Upper lobe of left lung (tissue), 4 donors: ENCODE results near the gene PPIG.

Experiments
- POLR2A ChIP-seq, 4 donors: fragments of 450-650 bp; IDR thresholded peaks; one replicate each; pipeline ENCODE4 v1.5.1; 2016 to 2017; ENCODE audit warnings: antibody characterized with exemption in 4 of 4, mild to moderate bottlenecking in 2 of 4
- TF ChIP-seq, protein P1 (sequence below), 6 experiments: fragments of 450-650 bp in 4 of 6; fragments of 200-600 bp in 2 of 6; sonication (generic) in 2 of 6; IDR thresholded peaks; one replicate each; pipeline ENCODE4 v1.5.1; 2016 to 2019; ENCODE audit warnings: antibody characterized with exemption in 6 of 6

- TF ChIP-seq, protein P1, sequence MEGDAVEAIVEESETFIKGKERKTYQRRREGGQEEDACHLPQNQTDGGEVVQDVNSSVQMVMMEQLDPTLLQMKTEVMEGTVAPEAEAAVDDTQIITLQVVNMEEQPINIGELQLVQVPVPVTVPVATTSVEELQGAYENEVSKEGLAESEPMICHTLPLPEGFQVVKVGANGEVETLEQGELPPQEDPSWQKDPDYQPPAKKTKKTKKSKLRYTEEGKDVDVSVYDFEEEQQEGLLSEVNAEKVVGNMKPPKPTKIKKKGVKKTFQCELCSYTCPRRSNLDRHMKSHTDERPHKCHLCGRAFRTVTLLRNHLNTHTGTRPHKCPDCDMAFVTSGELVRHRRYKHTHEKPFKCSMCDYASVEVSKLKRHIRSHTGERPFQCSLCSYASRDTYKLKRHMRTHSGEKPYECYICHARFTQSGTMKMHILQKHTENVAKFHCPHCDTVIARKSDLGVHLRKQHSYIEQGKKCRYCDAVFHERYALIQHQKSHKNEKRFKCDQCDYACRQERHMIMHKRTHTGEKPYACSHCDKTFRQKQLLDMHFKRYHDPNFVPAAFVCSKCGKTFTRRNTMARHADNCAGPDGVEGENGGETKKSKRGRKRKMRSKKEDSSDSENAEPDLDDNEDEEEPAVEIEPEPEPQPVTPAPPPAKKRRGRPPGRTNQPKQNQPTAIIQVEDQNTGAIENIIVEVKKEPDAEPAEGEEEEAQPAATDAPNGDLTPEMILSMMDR (IDR thresholded peaks at IDR 0.05), result no peak
- TF ChIP-seq POLR2A (IDR thresholded peaks at IDR 0.05), result no peak
These were observed 74.7 kb downstream of the PPIG start for GRCh38 chr2:169658877-169659276.
